ENCODE data around the gene HOMER3.

HOMER3 gene

GRCh38 chr19:18919900-18920214, 21.2 kb downstream of the HOMER3 start:
- no peaks in the 10 kb centered on the region for H3K9me3 ChIP-seq (ENCODE audit: control insufficient read depth, insufficient read depth, low read depth, low read length)
- TF ChIP-seq ZBTB49 (tag by site-specific recombination; IDR thresholded peaks at IDR 0.05; ENCODE audit: low read depth) (no peak), ZNF555 (tag by site-specific recombination; conservative IDR thresholded peaks at IDR 0.05) (no peak), ZNF175 (tag by site-specific recombination; IDR thresholded peaks at IDR 0.05) (no peak), PATZ1 (tag by site-specific recombination; IDR thresholded peaks at IDR 0.05) (no peak), GLIS1 (tag by site-specific recombination; IDR thresholded peaks at IDR 0.05) (no peak), ZFP37 (tag by site-specific recombination; IDR thresholded peaks at IDR 0.05) (0 out of 2 replicates have a peak, but pooled peaks have one; percentile 23)
- no peaks in the 10 kb centered on the region for H3K4me1 ChIP-seq (ENCODE audit: control insufficient read depth, insufficient read depth, low read length)
- H3K36me3 ChIP-seq (ENCODE audit: control insufficient read depth in 2 of 2, insufficient read depth in 1 of 2, low read length in 2 of 2): peaks cover 6 to 48% of the 10 kb centered on the region in 2 experiments; a peak in 2 of 3 replicates
- H3K27ac ChIP-seq (ENCODE audit: extremely low read depth, low read depth, low read length): no peak overlapping the region
- ChIA-PET POLR2A (interaction anchor here (1.0 to 2.2 kb wide), 21 partner anchors 10 to 638 kb away, joined by 3 to 41 read pairs (median 6); partner anchors contain the start of genes CERS1, ELL, JUND and REX1BD), CTCF (interaction anchor here (0.6 to 1.5 kb wide), 7 partner anchors 10 to 458 kb away, joined by 3 to 4 read pairs (median 4); partner anchors contain the start of gene FKBP8)
- H3K4me3 ChIP-seq (ENCODE audit: low read depth, low read length): peak overlapping the region; percentile 59

GRCh38 chr19:18919086-18919899, 21.7 kb downstream of the HOMER3 start, which contains the start of the genes COPE and DDX49:
Gene COPE (minus strand): TSS chr19:18919387. CDS start chr19:18919348, 39 bp downstream.
Gene DDX49 (plus strand): TSS chr19:18919715. CDS start chr19:18919742, 27 bp downstream.
- Histone ChIP-seq H3K36me3 (ENCODE audit: control insufficient read depth in 2 of 2, insufficient read depth in 1 of 2, low read length in 2 of 2) (peaks cover 6 to 45% of the 10 kb centered on the region in 2 experiments; a peak in 2 of 3 replicates), H3K9me3 (ENCODE audit: control insufficient read depth, insufficient read depth, low read depth, low read length) (no peaks in the 10 kb centered on the region), H3K4me3 (ENCODE audit: low read depth, low read length) (peak within 1 kb of the TSS; percentile 94), H3K27ac (ENCODE audit: extremely low read depth, low read depth, low read length) (peak within 1 kb of the TSS; percentile 27; the same call in 1 of the 2 replicates), H3K4me1 (ENCODE audit: control insufficient read depth, insufficient read depth, low read length) (no peaks in the 10 kb centered on the region)
- CTCF ChIA-PET: interaction anchor here (0.6 to 2.3 kb wide), 9 partner anchors 10 to 458 kb away, joined by 3 to 14 read pairs (median 4); partner anchors contain the start of gene FKBP8
- POLR2A ChIA-PET: interaction anchor here (0.6 to 2.2 kb wide), 25 partner anchors 10 to 638 kb away, joined by 3 to 41 read pairs (median 5); partner anchors contain the start of genes CERS1, ELL, JUND and REX1BD
- TF ChIP-seq ZBTB17 (tag by site-specific recombination; IDR thresholded peaks at IDR 0.05) (peak; percentile 77), GLIS1 (tag by site-specific recombination; IDR thresholded peaks at IDR 0.05) (peak; percentile 2; the same call in 1 of the 2 replicates), PATZ1 (tag by site-specific recombination; IDR thresholded peaks at IDR 0.05) (peak; percentile 75), YY1 (tag by site-specific recombination; IDR thresholded peaks at IDR 0.05) (peak; percentile 63), PRDM10 (tag by site-specific recombination; IDR thresholded peaks at IDR 0.05) (0 out of 2 replicates have a peak, but pooled peaks have one; percentile 24), ZNF174 (tag by site-specific recombination; IDR thresholded peaks at IDR 0.05) (no peak), ZNF341 (tag by site-specific recombination; IDR thresholded peaks at IDR 0.05; ENCODE audit: low read depth) (peak; percentile 84), GLIS2 (tag by site-specific recombination; IDR thresholded peaks at IDR 0.05) (peak; percentile 71), ZNF837 (tag by site-specific recombination; IDR thresholded peaks at IDR 0.05) (no peak)
- TF ChIP-seq, protein P1, sequence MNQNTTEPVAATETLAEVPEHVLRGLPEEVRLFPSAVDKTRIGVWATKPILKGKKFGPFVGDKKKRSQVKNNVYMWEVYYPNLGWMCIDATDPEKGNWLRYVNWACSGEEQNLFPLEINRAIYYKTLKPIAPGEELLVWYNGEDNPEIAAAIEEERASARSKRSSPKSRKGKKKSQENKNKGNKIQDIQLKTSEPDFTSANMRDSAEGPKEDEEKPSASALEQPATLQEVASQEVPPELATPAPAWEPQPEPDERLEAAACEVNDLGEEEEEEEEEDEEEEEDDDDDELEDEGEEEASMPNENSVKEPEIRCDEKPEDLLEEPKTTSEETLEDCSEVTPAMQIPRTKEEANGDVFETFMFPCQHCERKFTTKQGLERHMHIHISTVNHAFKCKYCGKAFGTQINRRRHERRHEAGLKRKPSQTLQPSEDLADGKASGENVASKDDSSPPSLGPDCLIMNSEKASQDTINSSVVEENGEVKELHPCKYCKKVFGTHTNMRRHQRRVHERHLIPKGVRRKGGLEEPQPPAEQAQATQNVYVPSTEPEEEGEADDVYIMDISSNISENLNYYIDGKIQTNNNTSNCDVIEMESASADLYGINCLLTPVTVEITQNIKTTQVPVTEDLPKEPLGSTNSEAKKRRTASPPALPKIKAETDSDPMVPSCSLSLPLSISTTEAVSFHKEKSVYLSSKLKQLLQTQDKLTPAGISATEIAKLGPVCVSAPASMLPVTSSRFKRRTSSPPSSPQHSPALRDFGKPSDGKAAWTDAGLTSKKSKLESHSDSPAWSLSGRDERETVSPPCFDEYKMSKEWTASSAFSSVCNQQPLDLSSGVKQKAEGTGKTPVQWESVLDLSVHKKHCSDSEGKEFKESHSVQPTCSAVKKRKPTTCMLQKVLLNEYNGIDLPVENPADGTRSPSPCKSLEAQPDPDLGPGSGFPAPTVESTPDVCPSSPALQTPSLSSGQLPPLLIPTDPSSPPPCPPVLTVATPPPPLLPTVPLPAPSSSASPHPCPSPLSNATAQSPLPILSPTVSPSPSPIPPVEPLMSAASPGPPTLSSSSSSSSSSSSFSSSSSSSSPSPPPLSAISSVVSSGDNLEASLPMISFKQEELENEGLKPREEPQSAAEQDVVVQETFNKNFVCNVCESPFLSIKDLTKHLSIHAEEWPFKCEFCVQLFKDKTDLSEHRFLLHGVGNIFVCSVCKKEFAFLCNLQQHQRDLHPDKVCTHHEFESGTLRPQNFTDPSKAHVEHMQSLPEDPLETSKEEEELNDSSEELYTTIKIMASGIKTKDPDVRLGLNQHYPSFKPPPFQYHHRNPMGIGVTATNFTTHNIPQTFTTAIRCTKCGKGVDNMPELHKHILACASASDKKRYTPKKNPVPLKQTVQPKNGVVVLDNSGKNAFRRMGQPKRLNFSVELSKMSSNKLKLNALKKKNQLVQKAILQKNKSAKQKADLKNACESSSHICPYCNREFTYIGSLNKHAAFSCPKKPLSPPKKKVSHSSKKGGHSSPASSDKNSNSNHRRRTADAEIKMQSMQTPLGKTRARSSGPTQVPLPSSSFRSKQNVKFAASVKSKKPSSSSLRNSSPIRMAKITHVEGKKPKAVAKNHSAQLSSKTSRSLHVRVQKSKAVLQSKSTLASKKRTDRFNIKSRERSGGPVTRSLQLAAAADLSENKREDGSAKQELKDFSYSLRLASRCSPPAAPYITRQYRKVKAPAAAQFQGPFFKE (tag by site-specific recombination; IDR thresholded peaks at IDR 0.05; ENCODE audit: borderline replicate concordance): no peak

Measured in HEK293 (cell line).